ENCODE measurements around the gene FHOD3.
A peak's percentile ranks its signal among the peaks of the same experiment; 100 is the strongest.

DNA sequence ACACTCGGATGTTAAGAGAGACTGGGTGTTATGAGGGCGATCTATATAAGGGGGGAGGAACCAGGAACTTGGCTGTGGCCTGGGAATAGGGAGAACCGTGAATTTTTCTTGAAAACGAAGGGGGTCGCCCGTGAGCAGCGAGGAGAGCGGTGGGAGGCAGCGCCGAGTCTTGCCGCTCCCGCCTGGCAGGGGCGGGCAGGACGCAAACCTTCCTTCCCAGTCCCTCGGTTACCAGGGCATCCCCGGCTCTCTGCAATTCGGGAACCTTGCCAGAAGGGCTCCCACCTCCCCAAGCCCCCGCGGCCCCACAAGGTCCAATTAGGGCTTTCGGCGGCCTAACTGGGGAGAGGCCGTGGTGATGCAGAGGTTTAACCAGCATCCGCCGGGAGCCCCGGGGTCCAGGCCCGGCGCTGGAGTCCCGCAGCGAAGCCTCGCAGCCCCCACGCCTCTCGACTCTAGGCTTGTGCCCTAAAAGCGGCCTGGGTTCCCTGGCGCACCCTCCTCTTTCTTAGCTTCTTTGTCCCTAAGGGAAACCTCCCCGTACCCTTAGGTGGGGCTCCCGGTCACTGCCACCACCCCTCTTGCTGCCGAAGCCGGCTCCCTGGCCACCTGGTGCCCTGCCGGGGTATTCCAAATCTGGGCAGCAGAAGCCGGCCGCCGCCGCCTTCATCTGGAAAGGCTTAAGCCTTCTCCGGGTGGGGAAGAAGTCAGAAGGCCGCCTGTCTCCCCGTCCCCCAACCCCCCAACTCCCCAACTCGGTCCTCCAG, 680 bp upstream of the FHOD3 start:
- TF ChIP-seq CTCF (IDR thresholded peaks at IDR 0.05; ENCODE audit: insufficient read depth, low read depth, low read length), result peak; percentile 41
- TF ChIP-seq EZH2 (IDR thresholded peaks at IDR 0.05; ENCODE audit: insufficient read depth, low read length), result no peak
